Kidney (tissue), 14 donors: ENCODE data around the gene EFNA3. TPM values are rescaled to one million over a fixed set of nuclear protein-coding genes. Genes with fewer than 3 reads are reported as not detected.
A peak's percentile ranks its signal among the peaks of the same experiment; 100 is the strongest.

Source experiments
- DNase-seq, 5 donors: peaks; one replicate each; pipeline ENCODE4 v3.0.0-alpha.2; 2013 to 2020
- FAIRE-seq: peaks from 2 replicates; lab custom pipeline; 2012; peaks lifted over from hg19 to GRCh38; lab: Jason Lieb, UNC
- H3K27ac ChIP-seq, 2 donors: one replicate each; pipeline ENCODE4 v1.7.0; 2013; ENCODE audit warnings: low read depth in 2 of 2, low read length in 2 of 2, inconsistent platforms in 1 of 2
- H3K27me3 ChIP-seq: one replicate; pipeline ENCODE4 v1.7.1; 2013; ENCODE audit warnings: low read length, inconsistent platforms; ENCODE audit not compliant: control insufficient read depth, insufficient read depth
- H3K36me3 ChIP-seq, 3 donors: one replicate each; pipeline versions ENCODE4 v1.7.0 to v1.7.1; 2013; ENCODE audit warnings: low read length in 3 of 3, control low read depth in 1 of 3, inconsistent platforms in 1 of 3; ENCODE audit not compliant: insufficient read depth in 3 of 3, control insufficient read depth in 2 of 3
- H3K4me1 ChIP-seq, 3 donors: one replicate each; pipeline versions ENCODE4 v1.7.0 to v1.7.1; 2013; ENCODE audit warnings: low read length in 3 of 3, inconsistent platforms in 1 of 3, low read depth in 1 of 3; ENCODE audit not compliant: control insufficient read depth in 2 of 3, insufficient read depth in 2 of 3
- H3K4me3 ChIP-seq, 3 donors: one replicate each; pipeline versions ENCODE4 v1.7.0 to v1.8.1; 2013; ENCODE audit warnings: low read length in 3 of 3, control low read depth in 1 of 3, inconsistent platforms in 1 of 3
- H3K9ac ChIP-seq, 3 donors: one replicate each; pipeline versions ENCODE4 v1.7.0 to v1.7.1; 2013; ENCODE audit warnings: low read length in 3 of 3, control low read depth in 1 of 3, inconsistent platforms in 1 of 3
- H3K9me3 ChIP-seq, 3 donors: one replicate each; pipeline versions ENCODE4 v1.7.0 to v1.7.1; 2013; ENCODE audit warnings: low read length in 3 of 3, control low read depth in 1 of 3, inconsistent platforms in 1 of 3; ENCODE audit not compliant: control insufficient read depth in 2 of 3, insufficient read depth in 1 of 3
- intact Hi-C: fragments of 100-400 bp; cut with DNase I; formaldehyde crosslinking; loops from one replicate; pipeline ENCODE4 v1.11.1; 2022
- polyA plus RNA-seq: library from polyadenylated mRNA; stranded (reverse); fragments of 350-450 nt; fragmentation: Illumina TruSeq; extraction: RNeasy Lipid Tissue Mini Kit (QIAGEN cat#74804); gene quantifications from one replicate; pipeline ENCODE4 v1.2.3, GENCODE V29; 2014; ENCODE audit warnings: low read depth, low replicate concordance; ENCODE audit not compliant: insufficient read depth
- total RNA-seq: library from RNA; stranded (reverse); fragmentation: NEBNext Ultra II Directional; extraction: Animal tissue kit (Norgen Biotek cat#: 25700); gene quantifications from one replicate; pipeline ENCODE4 v1.2.1, GENCODE V29; 2021
- TF ChIP-seq, protein P1 (sequence below): IDR thresholded peaks from 3 replicates; pipeline ENCODE4 v1.5.1; 2012; ENCODE audit warnings: mild to moderate bottlenecking, moderate library complexity, borderline replicate concordance; ENCODE audit not compliant: insufficient read depth; ENCODE audit errors: extremely low read depth
- donor health status: control.
- donor health status: control.
- donor health status: control.
- donor health status: control.
- donor health status: control.
- donor health status: DM: yes; HTN: yes; CAD: no.
- donor health status: Normal renal cell carcinoma (clear cell type).

The EFNA3 gene
- total and polyA plus RNA-seq, 2 donors from 2014 or later = 1.2 to 1.7 TPM

DNA sequence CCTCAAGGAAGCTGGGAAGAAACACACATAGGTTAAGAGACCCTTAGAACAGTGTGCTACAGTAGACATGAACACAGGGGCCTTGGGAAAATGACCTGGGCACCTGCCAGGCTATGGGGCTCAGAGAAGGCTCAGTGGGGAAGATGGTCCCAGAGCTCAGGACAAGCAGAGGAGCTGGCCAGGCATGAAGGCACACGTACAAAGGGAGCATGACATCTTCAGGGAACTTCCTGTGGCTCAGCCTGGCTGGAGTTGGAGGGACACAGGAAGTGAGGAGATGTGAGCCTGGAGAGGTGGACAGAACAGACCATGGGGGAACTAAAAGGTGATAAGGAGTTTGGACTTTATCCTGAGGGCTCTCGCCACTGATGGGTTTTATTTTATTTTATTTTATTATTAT is 53.2 kb downstream of the EFNA3 start:
- Histone ChIP-seq H3K9ac (peak overlapping the region in 1 of 3 donors; percentile 20), H3K9me3 (no peaks in the 10 kb centered on the region), H3K27ac (peak overlapping the region in 1 of 2 donors; percentile 90), H3K4me1 (peaks cover 0 to 37% (median 22%) of the 10 kb centered on the region in 3 donors), H3K36me3 (peaks cover 3 to 31% (median 23%) of the 10 kb centered on the region in 3 donors), H3K4me3 (peak overlapping the region in 2 of 3 donors; percentile 96 to 99), H3K27me3 (no peaks in the 10 kb centered on the region)
- intact Hi-C loops = no loop called here
- FAIRE-seq = no peak
- TF ChIP-seq, protein P1, sequence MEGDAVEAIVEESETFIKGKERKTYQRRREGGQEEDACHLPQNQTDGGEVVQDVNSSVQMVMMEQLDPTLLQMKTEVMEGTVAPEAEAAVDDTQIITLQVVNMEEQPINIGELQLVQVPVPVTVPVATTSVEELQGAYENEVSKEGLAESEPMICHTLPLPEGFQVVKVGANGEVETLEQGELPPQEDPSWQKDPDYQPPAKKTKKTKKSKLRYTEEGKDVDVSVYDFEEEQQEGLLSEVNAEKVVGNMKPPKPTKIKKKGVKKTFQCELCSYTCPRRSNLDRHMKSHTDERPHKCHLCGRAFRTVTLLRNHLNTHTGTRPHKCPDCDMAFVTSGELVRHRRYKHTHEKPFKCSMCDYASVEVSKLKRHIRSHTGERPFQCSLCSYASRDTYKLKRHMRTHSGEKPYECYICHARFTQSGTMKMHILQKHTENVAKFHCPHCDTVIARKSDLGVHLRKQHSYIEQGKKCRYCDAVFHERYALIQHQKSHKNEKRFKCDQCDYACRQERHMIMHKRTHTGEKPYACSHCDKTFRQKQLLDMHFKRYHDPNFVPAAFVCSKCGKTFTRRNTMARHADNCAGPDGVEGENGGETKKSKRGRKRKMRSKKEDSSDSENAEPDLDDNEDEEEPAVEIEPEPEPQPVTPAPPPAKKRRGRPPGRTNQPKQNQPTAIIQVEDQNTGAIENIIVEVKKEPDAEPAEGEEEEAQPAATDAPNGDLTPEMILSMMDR = no peak
- DNase-seq = peak in 1 of 5 donors; percentile 21

DNA sequence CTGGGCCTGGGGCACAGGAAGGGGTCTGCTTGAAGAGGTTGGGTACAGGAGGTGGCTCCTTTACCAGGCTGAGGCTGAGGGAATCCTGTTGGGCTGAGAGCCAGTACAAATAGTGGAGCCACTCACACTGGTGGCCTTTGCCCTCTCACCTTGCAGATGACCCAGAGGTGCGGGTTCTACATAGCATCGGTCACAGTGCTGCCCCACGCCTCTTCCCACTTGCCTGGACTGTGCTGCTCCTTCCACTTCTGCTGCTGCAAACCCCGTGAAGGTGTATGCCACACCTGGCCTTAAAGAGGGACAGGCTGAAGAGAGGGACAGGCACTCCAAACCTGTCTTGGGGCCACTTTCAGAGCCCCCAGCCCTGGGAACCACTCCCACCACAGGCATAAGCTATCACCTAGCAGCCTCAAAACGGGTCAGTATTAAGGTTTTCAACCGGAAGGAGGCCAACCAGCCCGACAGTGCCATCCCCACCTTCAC is 55.2 kb downstream of the EFNA3 start:
- peak in 1 of 5 donors; percentile 50 for DNase-seq
- Histone ChIP-seq H3K4me3 (peak overlapping the region in 1 of 3 donors; percentile 89), H3K27me3 (no peaks in the 10 kb centered on the region), H3K27ac (peak overlapping the region; percentile 99 to 100), H3K9me3 (no peaks in the 10 kb centered on the region), H3K4me1 (peaks cover 0 to 37% (median 25%) of the 10 kb centered on the region in 3 donors), H3K36me3 (peaks cover 3 to 31% (median 23%) of the 10 kb centered on the region in 3 donors), H3K9ac (peak overlapping the region in 1 of 3 donors; percentile 97)
- TF ChIP-seq, protein P1 = no peak
- FAIRE-seq = no peak
- intact Hi-C loops = no loop called here

DNA sequence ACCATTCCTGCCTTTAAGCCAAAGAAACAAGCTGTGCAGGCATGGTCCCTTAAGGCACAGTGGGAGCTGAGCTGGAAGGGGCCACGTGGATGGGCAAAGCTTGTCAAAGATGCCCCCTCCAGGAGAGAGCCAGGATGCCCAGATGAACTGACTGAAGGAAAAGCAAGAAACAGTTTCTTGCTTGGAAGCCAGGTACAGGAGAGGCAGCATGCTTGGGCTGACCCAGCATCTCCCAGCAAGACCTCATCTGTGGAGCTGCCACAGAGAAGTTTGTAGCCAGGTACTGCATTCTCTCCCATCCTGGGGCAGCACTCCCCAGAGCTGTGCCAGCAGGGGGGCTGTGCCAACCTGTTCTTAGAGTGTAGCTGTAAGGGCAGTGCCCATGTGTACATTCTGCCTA is 55.7 kb downstream of the EFNA3 start:
- TF ChIP-seq, protein P1 = no peak
- Histone ChIP-seq H3K36me3 (peaks cover 3 to 31% (median 23%) of the 10 kb centered on the region in 3 donors), H3K4me1 (peaks cover 0 to 40% (median 27%) of the 10 kb centered on the region in 3 donors), H3K9me3 (no peaks in the 10 kb centered on the region), H3K27ac (peak overlapping the region; percentile 99 to 100), H3K4me3 (peak overlapping the region in 2 of 3 donors; percentile 84 to 89), H3K9ac (peak overlapping the region in 2 of 3 donors; percentile 22 to 97), H3K27me3 (no peaks in the 10 kb centered on the region)
- intact Hi-C loops = no loop called here
- FAIRE-seq (no peak), DNase-seq (peak in 1 of 5 donors; percentile 41)
